Mesenchymal stem cell (in vitro differentiated cells and primary cell): ENCODE measurements around the gene CLMN.

Experiments
- DNase-seq: peaks from one replicate; pipeline ENCODE4 v3.0.0-alpha.2; 2013
- H2AFZ ChIP-seq: one replicate; pipeline ENCODE4 v1.6.1; 2013; ENCODE audit warnings: low read depth, mild to moderate bottlenecking, control low read depth, inconsistent platforms, low read length, moderate library complexity
- H2AK5ac ChIP-seq: 2 replicates; pipeline ENCODE4 v1.6.1; 2013; ENCODE audit warnings: low read length, moderate library complexity, mild to moderate bottlenecking, inconsistent platforms; ENCODE audit not compliant: severe bottlenecking
- H2BK120ac ChIP-seq: one replicate; pipeline ENCODE4 v1.6.1; 2013; ENCODE audit warnings: low read depth, mild to moderate bottlenecking, inconsistent platforms, low read length, moderate library complexity
- H2BK12ac ChIP-seq, 2 experiments: one replicate each; pipeline ENCODE4 v1.6.1; 2013; ENCODE audit warnings: inconsistent platforms in 2 of 2, low read length in 2 of 2, mild to moderate bottlenecking in 2 of 2, moderate library complexity in 2 of 2, control low read depth in 1 of 2
- H2BK15ac ChIP-seq: one replicate; pipeline ENCODE4 v1.6.1; 2013; ENCODE audit warnings: mild to moderate bottlenecking, low read depth, inconsistent platforms; ENCODE audit not compliant: poor library complexity, severe bottlenecking
- H2BK5ac ChIP-seq: 2 replicates; pipeline ENCODE4 v1.6.1; 2013; ENCODE audit warnings: low read depth, mild to moderate bottlenecking, low read length, control low read depth, inconsistent platforms; ENCODE audit not compliant: poor library complexity, severe bottlenecking
- H3K14ac ChIP-seq, 2 experiments: one replicate each; pipeline ENCODE4 v1.6.1; 2013; ENCODE audit warnings: inconsistent platforms in 2 of 2, low read length in 2 of 2, control low read depth in 1 of 2, mild to moderate bottlenecking in 1 of 2, moderate library complexity in 1 of 2
- H3K18ac ChIP-seq, 2 experiments: one replicate each; pipeline ENCODE4 v1.6.1; 2013; ENCODE audit warnings: inconsistent platforms in 2 of 2, low read length in 2 of 2, control low read depth in 1 of 2, low read depth in 1 of 2, mild to moderate bottlenecking in 1 of 2
- H3K23ac ChIP-seq, 2 experiments: one replicate each; pipeline ENCODE4 v1.6.1; 2013; ENCODE audit warnings: inconsistent platforms in 2 of 2, low read length in 2 of 2, mild to moderate bottlenecking in 2 of 2, moderate library complexity in 2 of 2, control low read depth in 1 of 2
- H3K27ac ChIP-seq: 2 replicates; pipeline ENCODE4 v1.5.1; 2013; ENCODE audit warnings: mild to moderate bottlenecking, moderate library complexity, low read length, control low read depth, inconsistent platforms; ENCODE audit not compliant: poor library complexity, severe bottlenecking
- H3K27me3 ChIP-seq, 2 experiments: 2 replicates each; pipeline versions ENCODE4 v1.6.1 to v1.7.0; 2013; ENCODE audit warnings: low read length in 2 of 2, mild to moderate bottlenecking in 2 of 2, moderate library complexity in 2 of 2, control low read depth in 1 of 2, inconsistent platforms in 1 of 2; ENCODE audit not compliant: control insufficient read depth in 1 of 2, insufficient read depth in 1 of 2
- H3K36me3 ChIP-seq, 2 experiments: 2 replicates each; pipeline versions ENCODE4 v1.6.1 to v1.7.0; 2013; ENCODE audit warnings: low read length in 2 of 2, control low read depth in 1 of 2, inconsistent platforms in 1 of 2, low read depth in 1 of 2, mild to moderate bottlenecking in 1 of 2; ENCODE audit not compliant: insufficient read depth in 2 of 2, control insufficient read depth in 1 of 2
- H3K4ac ChIP-seq, 2 experiments: one replicate each; pipeline ENCODE4 v1.6.1; 2013; ENCODE audit warnings: inconsistent platforms in 2 of 2, low read length in 2 of 2, mild to moderate bottlenecking in 2 of 2, moderate library complexity in 2 of 2, control low read depth in 1 of 2, low read depth in 1 of 2
- H3K4me1 ChIP-seq: 2 replicates; pipeline ENCODE4 v1.6.1; 2013; ENCODE audit warnings: low read depth, low read length, control low read depth; ENCODE audit not compliant: control insufficient read depth, insufficient read depth
- H3K4me2 ChIP-seq: 2 replicates; pipeline ENCODE4 v1.6.1; 2013; ENCODE audit warnings: low read length, mild to moderate bottlenecking, inconsistent platforms; ENCODE audit not compliant: poor library complexity, severe bottlenecking
- H3K4me3 ChIP-seq, 2 experiments: 2 replicates each; pipeline versions ENCODE4 v1.5.1 to v1.7.0; 2013; ENCODE audit warnings: low read length in 2 of 2, mild to moderate bottlenecking in 2 of 2, control low read depth in 1 of 2, low read depth in 1 of 2; ENCODE audit not compliant: insufficient read depth in 1 of 2
- H3K79me1 ChIP-seq: replicated peaks from 2 replicates; pipeline ENCODE4 v1.6.1; 2013; ENCODE audit warnings: mild to moderate bottlenecking, control low read depth, low read length, inconsistent platforms; ENCODE audit not compliant: poor library complexity, severe bottlenecking
- H3K9ac ChIP-seq: 2 replicates; pipeline ENCODE4 v1.7.0; 2013; ENCODE audit warnings: mild to moderate bottlenecking, low read length, moderate library complexity
- H3K9me3 ChIP-seq: 2 replicates; pipeline ENCODE4 v1.7.0; 2013; ENCODE audit warnings: mild to moderate bottlenecking, low read length; ENCODE audit not compliant: control insufficient read depth
- H4K8ac ChIP-seq: one replicate; pipeline ENCODE4 v1.6.1; 2013; ENCODE audit warnings: inconsistent platforms, mild to moderate bottlenecking, low read length, moderate library complexity
- H4K91ac ChIP-seq: one replicate; pipeline ENCODE4 v1.6.1; 2013; ENCODE audit warnings: mild to moderate bottlenecking, low read length, inconsistent platforms
- WGBS: methylation state at CpG from one replicate; pipeline ENCODE4 v1.1.7; 2013; ENCODE audit warnings: mixed read lengths; 5-methylcytosine and 5-hydroxymethylcytosine counted together

CLMN gene

GRCh38 chr14:95346820-95347219 lies 27.1 kb upstream of the CLMN start:
- Histone ChIP-seq H3K4ac (no peak overlapping the region), H3K9me3 (no peaks in the 10 kb centered on the region), H3K27me3 (peaks cover 0 to 31% of the 10 kb centered on the region in 2 experiments), H3K9ac (no peak overlapping the region), H3K4me3 (no peak overlapping the region), H3K4me1 (peaks cover 5% of the 10 kb centered on the region), H3K36me3 (no peaks in the 10 kb centered on the region), H3K79me1 (no peaks in the 10 kb centered on the region), H4K8ac (no peak overlapping the region), H3K14ac (no peak overlapping the region), H2AK5ac (no peak overlapping the region), H2BK120ac (no peak overlapping the region), H3K23ac (no peak overlapping the region), H4K91ac (no peak overlapping the region), H2AFZ (no peak overlapping the region), H2BK15ac (no peak overlapping the region), H2BK12ac (no peak overlapping the region), H3K18ac (no peak overlapping the region), H2BK5ac (no peak overlapping the region), H3K4me2 (no peak overlapping the region), H3K27ac (no peak overlapping the region)
- no peak for DNase-seq
- no CpG with 5 or more reads among the region's 1 CpG for WGBS

- Histone ChIP-seq H2BK5ac (no peak overlapping the region), H3K79me1 (no peaks in the 10 kb centered on the region), H3K27me3 (peaks cover 0 to 31% of the 10 kb centered on the region in 2 experiments), H4K91ac (no peak overlapping the region), H3K9me3 (no peaks in the 10 kb centered on the region), H3K4me3 (no peak overlapping the region), H2BK15ac (no peak overlapping the region), H3K14ac (no peak overlapping the region), H3K23ac (no peak overlapping the region), H2AK5ac (no peak overlapping the region), H3K36me3 (no peaks in the 10 kb centered on the region), H3K27ac (no peak overlapping the region), H2BK120ac (no peak overlapping the region), H3K4ac (no peak overlapping the region), H2AFZ (no peak overlapping the region), H3K4me1 (peaks cover 5% of the 10 kb centered on the region), H4K8ac (no peak overlapping the region), H3K18ac (no peak overlapping the region), H3K9ac (no peak overlapping the region), H3K4me2 (no peak overlapping the region), H2BK12ac (no peak overlapping the region)
- 93% methylated on average over 8 of the region's 8 CpGs for WGBS
- no peak for DNase-seq
Measured at GRCh38 chr14:95346266-95346665, 26.6 kb upstream of the CLMN start.

GRCh38 chr14:95345032-95345431 lies 25.3 kb upstream of the CLMN start:
- Histone ChIP-seq H2AFZ (no peak overlapping the region), H3K79me1 (no peaks in the 10 kb centered on the region), H3K9ac (no peak overlapping the region), H3K23ac (no peak overlapping the region), H2BK5ac (no peak overlapping the region), H3K14ac (no peak overlapping the region), H2BK12ac (no peak overlapping the region), H3K27ac (no peak overlapping the region), H3K4me1 (peaks cover 9% of the 10 kb centered on the region), H3K4me3 (no peak overlapping the region), H3K36me3 (no peaks in the 10 kb centered on the region), H2AK5ac (no peak overlapping the region), H3K4me2 (no peak overlapping the region), H3K9me3 (no peaks in the 10 kb centered on the region), H3K27me3 (peaks cover 0 to 33% of the 10 kb centered on the region in 2 experiments), H3K18ac (no peak overlapping the region), H2BK120ac (no peak overlapping the region), H4K8ac (no peak overlapping the region), H2BK15ac (no peak overlapping the region), H3K4ac (no peak overlapping the region), H4K91ac (no peak overlapping the region)
- DNase-seq: no peak
- WGBS: 84% methylated on average over 5 of the region's 5 CpGs

GRCh38 chr14:95344536-95344935 lies 24.8 kb upstream of the CLMN start:
- no peaks in the 10 kb centered on the region for H3K9me3 ChIP-seq
- no peak overlapping the region for H2AFZ ChIP-seq
- H3K27me3 ChIP-seq: peaks cover 0 to 32% of the 10 kb centered on the region in 2 experiments
- no peak overlapping the region for H2BK15ac ChIP-seq
- no peak overlapping the region for H4K91ac ChIP-seq
- no peak overlapping the region for H3K18ac ChIP-seq
- H3K14ac ChIP-seq: no peak overlapping the region
- no peak overlapping the region for H4K8ac ChIP-seq
- no peak overlapping the region for H3K23ac ChIP-seq
- H2BK5ac ChIP-seq: no peak overlapping the region
- no peak overlapping the region for H3K4me2 ChIP-seq
- H2AK5ac ChIP-seq: no peak overlapping the region
- H2BK12ac ChIP-seq: no peak overlapping the region
- H3K9ac ChIP-seq: no peak overlapping the region
- H3K4me1 ChIP-seq: peaks cover 9% of the 10 kb centered on the region
- no peaks in the 10 kb centered on the region for H3K79me1 ChIP-seq
- H3K27ac ChIP-seq: no peak overlapping the region
- H3K4me3 ChIP-seq: no peak overlapping the region
- H2BK120ac ChIP-seq: no peak overlapping the region
- DNase-seq: no peak
- no peak overlapping the region for H3K4ac ChIP-seq
- no peaks in the 10 kb centered on the region for H3K36me3 ChIP-seq
